Esophagus squamous epithelium (tissue), 5 donors: ENCODE data around the gene MANEAL. TPM values are rescaled to one million over a fixed set of nuclear protein-coding genes. Genes with fewer than 3 reads are reported as not detected.
"Not testable (repeated sequence)": the region's sequence is repeated elsewhere in the genome, so short reads cannot be mapped to it uniquely, and the experiment has no call there.

Source experiments
- DNase-seq: peaks from one replicate; lab custom pipeline; 2025; lab: John Stamatoyannopoulos, UW
- H3K27ac ChIP-seq, 4 donors: fragments of 200-600 bp; sonication (generic); one replicate each; pipeline ENCODE4 v1.5.1; 2016 to 2019; ENCODE audit warnings: mild to moderate bottlenecking in 1 of 4
- H3K27me3 ChIP-seq, 4 donors: fragments of 200-600 bp; sonication (generic); 1 replicate in 3 of 4; 2 replicates in 1 of 4; pipeline versions ENCODE4 v1.5.1 to v1.6.0; 2017 to 2021; ENCODE audit warnings: antibody characterized with exemption in 1 of 4
- H3K36me3 ChIP-seq, 3 donors: fragments of 200-600 bp; sonication (generic); one replicate each; pipeline ENCODE4 v1.5.1; 2016 to 2019
- H3K4me1 ChIP-seq, 3 donors: fragments of 200-600 bp; sonication (generic); one replicate each; pipeline ENCODE4 v1.5.1; 2017 to 2019
- H3K4me3 ChIP-seq, 4 donors: fragments of 200-600 bp; sonication (generic); 1 replicate in 3 of 4; 2 replicates in 1 of 4; pipeline ENCODE4 v1.5.1; 2016 to 2019; ENCODE audit warnings: mild to moderate bottlenecking in 2 of 4, moderate library complexity in 1 of 4
- H3K9me3 ChIP-seq, 3 donors: fragments of 200-600 bp; sonication (generic); one replicate each; pipeline ENCODE4 v1.5.1; 2016 to 2019
- POLR2A ChIP-seq, 4 donors: fragments of 450-650 bp; IDR thresholded peaks; one replicate each; pipeline ENCODE4 v1.6.1; 2017; ENCODE audit warnings: antibody characterized with exemption in 4 of 4, mild to moderate bottlenecking in 4 of 4, moderate library complexity in 3 of 4
- WGBS, 2 donors: methylation state at CpG; one replicate each; pipeline ENCODE4 v1.1.5; 2018; 5-methylcytosine and 5-hydroxymethylcytosine counted together
- intact Hi-C: fragments of 100-400 bp; cut with DNase I; formaldehyde crosslinking; loops from one replicate; pipeline ENCODE4 v1.15.0; 2022
- total RNA-seq, 4 donors: library from RNA; depleted of rRNA; stranded (reverse); fragments of >200 nt; gene quantifications; one replicate each; pipeline ENCODE4 v1.1.0, GENCODE V29; 2016
- TF ChIP-seq, protein P1 (sequence below), 6 experiments: fragments of 450-650 bp in 4 of 6; fragments of 200-600 bp in 2 of 6; sonication (generic) in 2 of 6; IDR thresholded peaks; one replicate each; pipeline ENCODE4 v1.5.1; 2016 to 2019; ENCODE audit warnings: antibody characterized with exemption in 6 of 6, mild to moderate bottlenecking in 4 of 6, moderate library complexity in 4 of 6
- donor health status: DM: yes; HTN: yes; CAD: no.

The MANEAL gene
- total RNA-seq, 4 donors from 2014 or later = 2.3 to 5.0 (median 3.7) TPM

DNA sequence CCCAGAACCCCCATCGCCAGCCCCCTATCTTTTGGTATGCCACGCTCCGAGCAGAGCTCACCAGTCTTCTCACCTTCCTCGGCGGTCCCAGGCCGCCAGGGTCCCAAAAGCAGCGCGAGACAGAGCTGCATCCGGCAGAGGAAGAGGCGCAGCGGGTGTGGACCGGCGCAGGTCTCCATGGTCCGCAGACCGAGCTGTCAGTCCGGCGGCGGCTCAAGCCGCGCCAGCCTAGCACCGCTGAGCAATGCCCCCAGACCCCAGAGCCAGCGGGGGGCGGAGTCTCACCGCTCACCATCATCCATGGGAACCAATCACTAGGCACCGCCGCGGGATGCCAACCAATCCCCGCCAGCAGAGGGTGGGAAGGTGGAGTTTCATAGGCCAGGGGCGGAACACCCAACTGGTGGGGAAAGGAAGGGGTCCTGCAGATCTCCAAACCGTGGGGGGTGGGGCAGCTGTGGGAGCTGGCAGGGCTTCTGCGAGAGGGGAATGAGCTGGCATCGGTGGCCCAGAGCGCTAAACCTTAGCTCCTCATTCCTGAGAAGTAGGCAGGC lies 28.7 kb upstream of the MANEAL start, which contains the start of gene EPHA10:
Gene EPHA10 (minus strand): TSS at position 233 of the 554 bp plus-strand sequence. CDS start 54 bp downstream, at position 179.
- TF ChIP-seq, protein P1, sequence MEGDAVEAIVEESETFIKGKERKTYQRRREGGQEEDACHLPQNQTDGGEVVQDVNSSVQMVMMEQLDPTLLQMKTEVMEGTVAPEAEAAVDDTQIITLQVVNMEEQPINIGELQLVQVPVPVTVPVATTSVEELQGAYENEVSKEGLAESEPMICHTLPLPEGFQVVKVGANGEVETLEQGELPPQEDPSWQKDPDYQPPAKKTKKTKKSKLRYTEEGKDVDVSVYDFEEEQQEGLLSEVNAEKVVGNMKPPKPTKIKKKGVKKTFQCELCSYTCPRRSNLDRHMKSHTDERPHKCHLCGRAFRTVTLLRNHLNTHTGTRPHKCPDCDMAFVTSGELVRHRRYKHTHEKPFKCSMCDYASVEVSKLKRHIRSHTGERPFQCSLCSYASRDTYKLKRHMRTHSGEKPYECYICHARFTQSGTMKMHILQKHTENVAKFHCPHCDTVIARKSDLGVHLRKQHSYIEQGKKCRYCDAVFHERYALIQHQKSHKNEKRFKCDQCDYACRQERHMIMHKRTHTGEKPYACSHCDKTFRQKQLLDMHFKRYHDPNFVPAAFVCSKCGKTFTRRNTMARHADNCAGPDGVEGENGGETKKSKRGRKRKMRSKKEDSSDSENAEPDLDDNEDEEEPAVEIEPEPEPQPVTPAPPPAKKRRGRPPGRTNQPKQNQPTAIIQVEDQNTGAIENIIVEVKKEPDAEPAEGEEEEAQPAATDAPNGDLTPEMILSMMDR (IDR thresholded peaks at IDR 0.05) = no peak
- TF ChIP-seq POLR2A (IDR thresholded peaks at IDR 0.05) = no peak
- Histone ChIP-seq H3K4me3 (peak within 1 kb of the TSS in 1 of 4 donors; percentile 12), H3K9me3 (no peaks in the 10 kb centered on the region), H3K4me1 (peaks cover 0 to 8% (median 3%) of the 10 kb centered on the region in 3 donors), H3K27ac (no peak within 1 kb of the TSS), H3K27me3 (peaks cover 0 to 99% (median 22%) of the 10 kb centered on the region in 4 donors), H3K36me3 (no peaks in the 10 kb centered on the region)
- 8 to 9% methylated on average over 3 to 17 of the region's 33 CpGs for WGBS, 2 donors
- no peak for DNase-seq
- intact Hi-C loops = no loop called here

DNA sequence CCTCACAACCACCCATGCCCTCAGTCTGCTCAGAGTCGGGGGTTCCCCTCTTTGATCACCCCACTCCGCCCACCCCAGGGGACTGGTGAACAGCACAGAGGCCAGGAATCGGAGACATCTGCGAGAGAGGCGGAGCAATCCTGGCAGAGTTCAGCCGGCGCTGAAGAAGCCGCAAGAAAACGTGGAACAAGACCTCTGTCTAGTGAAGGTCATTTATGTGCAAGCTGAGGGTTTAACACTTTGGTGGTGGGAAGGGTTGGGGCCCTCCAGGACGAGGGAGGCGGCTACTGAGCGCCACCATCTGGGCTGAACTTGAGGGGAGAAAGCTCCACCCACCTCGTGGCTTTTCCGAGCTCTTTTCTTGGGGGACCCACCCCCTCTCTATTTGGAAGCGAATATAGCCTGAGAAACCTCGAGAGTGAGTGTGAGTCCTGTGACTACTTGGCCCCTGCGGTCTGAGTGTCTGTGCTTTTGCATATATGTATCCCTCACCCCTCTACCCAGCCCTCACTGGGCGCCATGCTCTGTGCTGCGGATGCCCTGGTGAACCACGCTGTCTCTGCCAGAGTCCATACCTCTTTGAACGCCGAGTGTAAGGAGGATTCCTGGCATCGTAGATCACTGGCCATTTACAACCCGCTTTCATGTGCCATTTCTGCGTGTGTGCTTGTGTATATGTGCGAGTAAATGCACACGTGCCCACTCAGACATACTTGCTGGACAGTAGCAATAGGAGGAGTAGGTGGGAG lies 27.6 kb upstream of the MANEAL start:
- DNase-seq = no peak
- WGBS, 2 donors = 8 to 12% methylated on average over 19 to 22 of the region's 27 CpGs
- Histone ChIP-seq H3K27ac (no peak overlapping the region), H3K27me3 (peaks cover 0 to 94% (median 22%) of the 10 kb centered on the region in 4 donors), H3K4me1 (peaks cover 0 to 8% (median 3%) of the 10 kb centered on the region in 3 donors), H3K4me3 (peak overlapping the region in 1 of 4 donors; percentile 12), H3K9me3 (no peaks in the 10 kb centered on the region), H3K36me3 (no peaks in the 10 kb centered on the region)
- intact Hi-C loops = no loop called here
- TF ChIP-seq POLR2A (IDR thresholded peaks at IDR 0.05) = no peak
- TF ChIP-seq, protein P1 (IDR thresholded peaks at IDR 0.05) = no peak

DNA sequence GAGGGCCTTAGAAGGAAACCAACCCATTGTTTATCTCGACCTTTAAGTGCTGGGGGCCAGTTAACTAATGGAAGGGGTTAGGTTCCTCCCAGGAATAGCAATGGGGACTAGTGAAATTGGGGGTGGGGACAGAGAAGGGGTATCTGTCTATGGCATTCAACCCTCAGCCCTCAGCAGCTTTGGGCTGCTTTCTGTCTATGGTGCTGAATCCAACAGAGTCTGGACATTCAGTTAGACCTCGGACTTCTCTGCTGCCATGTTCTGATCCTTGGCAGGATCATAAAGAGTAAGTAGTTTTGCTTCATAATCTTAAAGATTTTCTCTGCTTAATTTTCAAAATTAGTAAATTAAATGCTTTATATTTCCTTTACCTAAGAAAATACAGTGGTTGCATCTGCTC lies 26.2 kb upstream of the MANEAL start:
- WGBS, 2 donors = 0 to 27% methylated on average over 2 of the region's 2 CpGs
- intact Hi-C loops = no loop called here
- no peak overlapping the region for H3K4me3 ChIP-seq
- no peaks in the 10 kb centered on the region for H3K36me3 ChIP-seq
- DNase-seq = no peak
- peaks cover 0 to 8% (median 3%) of the 10 kb centered on the region in 3 donors for H3K4me1 ChIP-seq
- TF ChIP-seq POLR2A (IDR thresholded peaks at IDR 0.05) = no peak
- TF ChIP-seq, protein P1 (IDR thresholded peaks at IDR 0.05) = no peak
- no peak overlapping the region for H3K27ac ChIP-seq
- no peaks in the 10 kb centered on the region for H3K9me3 ChIP-seq
- H3K27me3 ChIP-seq = peaks cover 0 to 84% (median 17%) of the 10 kb centered on the region in 4 donors

GRCh38 chr1:37771440-37771839 lies 22.2 kb upstream of the MANEAL start:
- H3K27ac ChIP-seq, intact Hi-C loops, H3K4me3 ChIP-seq, DNase-seq, H3K9me3 ChIP-seq, H3K36me3 ChIP-seq, H3K4me1 ChIP-seq: not testable (repeated sequence)
- H3K27me3 ChIP-seq = peaks cover 0 to 68% (median 2%) of the 10 kb centered on the region in 4 donors

GRCh38 chr1:37776946-37777516 lies 16.6 kb upstream of the MANEAL start:
- no peak overlapping the region for H3K27ac ChIP-seq
- no peaks in the 10 kb centered on the region for H3K4me1 ChIP-seq
- H3K9me3 ChIP-seq = no peaks in the 10 kb centered on the region
- no peak overlapping the region for H3K4me3 ChIP-seq
- TF ChIP-seq POLR2A (IDR thresholded peaks at IDR 0.05) = no peak
- TF ChIP-seq, protein P1 (IDR thresholded peaks at IDR 0.05) = no peak
- no peak for DNase-seq
- intact Hi-C loops = no loop called here
- H3K27me3 ChIP-seq = peaks cover 0 to 27% (median 0%) of the 10 kb centered on the region in 4 donors
- WGBS, 2 donors = 62 to 74% methylated on average over 4 of the region's 4 CpGs
- no peaks in the 10 kb centered on the region for H3K36me3 ChIP-seq
